ENCODE results near the gene EPG5. TPM values are rescaled to one million over a fixed set of nuclear protein-coding genes. Genes with fewer than 3 reads are reported as not detected.
"Not testable (repeated sequence)": the region's sequence is repeated elsewhere in the genome, so short reads cannot be mapped to it uniquely, and the experiment has no call there.

The EPG5 gene
- polyA plus RNA-seq, 2 of the 4 experiments (the other 2 are of a cell fraction), result 3.8 to 10.7 TPM

DNA sequence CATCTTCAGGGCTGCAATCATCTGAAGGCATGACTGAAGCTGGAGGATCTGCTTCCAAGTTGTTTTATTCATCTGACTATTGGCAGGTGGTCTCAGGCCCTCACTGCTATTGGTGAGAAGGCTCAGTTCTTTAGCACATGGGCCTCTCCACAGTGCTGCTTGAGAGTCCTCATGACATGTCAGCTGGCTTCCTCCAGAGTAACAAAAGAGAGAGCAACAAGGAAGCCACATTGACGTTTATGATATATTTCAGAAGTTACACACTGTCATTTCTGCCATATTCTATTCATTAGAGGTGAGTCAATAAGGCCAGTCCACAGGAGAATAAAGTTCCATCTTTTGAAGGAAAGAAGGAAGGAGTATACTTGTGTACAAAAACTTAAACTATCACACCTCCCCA, 149.6 kb downstream of the EPG5 start (continued):
- no peak for TF ChIP-seq EP300 (IDR thresholded peaks at IDR 0.05)
- no peak for TF ChIP-seq MYC (IDR thresholded peaks at IDR 0.05; ENCODE audit: borderline replicate concordance, low read length)
- no peak for TF ChIP-seq CTCF (IDR thresholded peaks at IDR 0.05)
- no peak for TF ChIP-seq CHD2 (IDR thresholded peaks at IDR 0.05; ENCODE audit: low read length, partially characterized antibody)

DNA sequence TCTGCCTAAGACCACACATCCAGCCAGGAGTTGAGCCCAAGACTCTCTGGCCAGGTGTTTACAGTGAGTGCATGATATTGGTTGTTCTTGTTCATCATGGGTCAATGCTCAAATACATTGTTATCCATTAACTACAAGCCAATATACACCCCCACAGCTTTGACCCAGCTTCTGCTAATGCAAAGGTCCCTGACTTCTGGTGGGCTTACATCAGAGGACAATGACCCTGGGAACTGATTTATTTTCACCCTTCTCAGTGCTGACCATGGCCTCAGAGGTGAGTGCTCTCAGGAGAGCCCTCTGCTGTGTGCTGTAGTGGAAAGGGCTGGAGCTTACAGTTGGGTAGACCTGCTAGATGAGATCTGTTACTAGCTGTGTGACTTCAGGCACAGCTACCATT, 152.4 kb downstream of the EPG5 start:
- ATAC-seq; FAIRE-seq; POLR2A ChIA-PET; H3K4me1 ChIP-seq; H3K4me3 ChIP-seq; H3K27ac ChIP-seq; DNase-seq (ENCODE audit: low read depth in 1 of 2, low spot score in 1 of 2); H3K9me3 ChIP-seq; CTCF ChIA-PET; H3K4me2 ChIP-seq: not testable (repeated sequence)

- CTCF ChIA-PET, result interaction anchor here (1.1 to 1.4 kb wide), 2 partner anchors 12 to 82 kb away, joined by 4 to 5 read pairs; no protein-coding TSS in a partner anchor
- H3K4me3 ChIP-seq; DNase-seq (ENCODE audit: low read depth in 1 of 2, low spot score in 1 of 2); H3K4me2 ChIP-seq; POLR2A ChIA-PET; H3K27ac ChIP-seq; FAIRE-seq; ATAC-seq: not testable (repeated sequence)
- H3K4me1 ChIP-seq, result peaks cover 11% of the 10 kb centered on the region
- H3K9me3 ChIP-seq, result peaks cover 12% of the 10 kb centered on the region
- WGBS (ENCODE audit: missing lambda C conversion rate), result 66% methylated on average over 2 of the region's 2 CpGs
These were observed 160.0 kb downstream of the EPG5 start for GRCh38 chr18:45807144-45807543.

- ATAC-seq (no peak), DNase-seq (ENCODE audit: low read depth in 1 of 2, low spot score in 1 of 2) (no peak), FAIRE-seq (no peak)
- Histone ChIP-seq H3K9me3 (peaks cover 12% of the 10 kb centered on the region), H3K4me1 (peaks cover 19% of the 10 kb centered on the region), H3K4me3 (no peak overlapping the region), H3K4me2 (no peak overlapping the region), H3K27ac (peak overlapping the region; percentile 16 to 62; a peak in 2 of 6 replicates)
- WGBS (ENCODE audit: missing lambda C conversion rate), result 81% methylated on average over 2 of the region's 2 CpGs
- TF ChIP-seq KDM5A (IDR thresholded peaks at IDR 0.05) (no peak), FOSL2 (IDR thresholded peaks at IDR 0.05) (no peak), FOSL2 (CRISPR knock-in tag; IDR thresholded peaks at IDR 0.05) (no peak), TP53 (CRISPR knock-in tag; IDR thresholded peaks at IDR 0.05) (no peak), CEBPB (IDR thresholded peaks at IDR 0.05) (no peak), EP300 (IDR thresholded peaks at IDR 0.05) (no peak), EHMT2 (IDR thresholded peaks at IDR 0.05; ENCODE audit: low read depth) (no peak), REST (IDR thresholded peaks at IDR 0.05) (no peak), ESRRA (IDR thresholded peaks at IDR 0.05; ENCODE audit: borderline replicate concordance, low read length) (no peak), SMC3 (IDR thresholded peaks at IDR 0.05) (no peak), NPAS2 (CRISPR knock-in tag; IDR thresholded peaks at IDR 0.05; ENCODE audit: borderline replicate concordance) (no peak), POLR2A (IDR thresholded peaks at IDR 0.05; ENCODE audit: low read length) (no peak), JUNB (IDR thresholded peaks at IDR 0.05) (no peak)
- TF ChIP-seq, protein P1, sequence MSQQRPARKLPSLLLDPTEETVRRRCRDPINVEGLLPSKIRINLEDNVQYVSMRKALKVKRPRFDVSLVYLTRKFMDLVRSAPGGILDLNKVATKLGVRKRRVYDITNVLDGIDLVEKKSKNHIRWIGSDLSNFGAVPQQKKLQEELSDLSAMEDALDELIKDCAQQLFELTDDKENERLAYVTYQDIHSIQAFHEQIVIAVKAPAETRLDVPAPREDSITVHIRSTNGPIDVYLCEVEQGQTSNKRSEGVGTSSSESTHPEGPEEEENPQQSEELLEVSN (IDR thresholded peaks at IDR 0.05; ENCODE audit: borderline replicate concordance, low read depth), result no peak
- TF ChIP-seq, protein P2, sequence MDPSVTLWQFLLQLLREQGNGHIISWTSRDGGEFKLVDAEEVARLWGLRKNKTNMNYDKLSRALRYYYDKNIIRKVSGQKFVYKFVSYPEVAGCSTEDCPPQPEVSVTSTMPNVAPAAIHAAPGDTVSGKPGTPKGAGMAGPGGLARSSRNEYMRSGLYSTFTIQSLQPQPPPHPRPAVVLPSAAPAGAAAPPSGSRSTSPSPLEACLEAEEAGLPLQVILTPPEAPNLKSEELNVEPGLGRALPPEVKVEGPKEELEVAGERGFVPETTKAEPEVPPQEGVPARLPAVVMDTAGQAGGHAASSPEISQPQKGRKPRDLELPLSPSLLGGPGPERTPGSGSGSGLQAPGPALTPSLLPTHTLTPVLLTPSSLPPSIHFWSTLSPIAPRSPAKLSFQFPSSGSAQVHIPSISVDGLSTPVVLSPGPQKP (IDR thresholded peaks at IDR 0.05; ENCODE audit: low read depth, low read length), result no peak
- POLR2A ChIA-PET, result no interaction called here
- CTCF ChIA-PET, result interaction anchor here (0.9 to 1.4 kb wide), 4 partner anchors 25 to 81 kb away, joined by 3 to 5 read pairs (median 4); no protein-coding TSS in a partner anchor
These were observed 160.9 kb downstream of the EPG5 start for GRCh38 chr18:45806226-45806625.

All from A549 (cell line).